Stimulated activated CD8-positive, alpha-beta memory T cell treated with anti-CD3 and anti-CD28 coated beads, Interleukin-12 subunit alpha, Interleukin-12 subunit beta, amount 100 ng/mL, for 24 hours (primary cell): ENCODE data around the gene FTL.

Experiments
- DNase-seq: peaks from one replicate; pipeline ENCODE4 v3.0.0-alpha.2; 2020; ENCODE audit errors: extremely low read depth

Gene FTL

DNA sequence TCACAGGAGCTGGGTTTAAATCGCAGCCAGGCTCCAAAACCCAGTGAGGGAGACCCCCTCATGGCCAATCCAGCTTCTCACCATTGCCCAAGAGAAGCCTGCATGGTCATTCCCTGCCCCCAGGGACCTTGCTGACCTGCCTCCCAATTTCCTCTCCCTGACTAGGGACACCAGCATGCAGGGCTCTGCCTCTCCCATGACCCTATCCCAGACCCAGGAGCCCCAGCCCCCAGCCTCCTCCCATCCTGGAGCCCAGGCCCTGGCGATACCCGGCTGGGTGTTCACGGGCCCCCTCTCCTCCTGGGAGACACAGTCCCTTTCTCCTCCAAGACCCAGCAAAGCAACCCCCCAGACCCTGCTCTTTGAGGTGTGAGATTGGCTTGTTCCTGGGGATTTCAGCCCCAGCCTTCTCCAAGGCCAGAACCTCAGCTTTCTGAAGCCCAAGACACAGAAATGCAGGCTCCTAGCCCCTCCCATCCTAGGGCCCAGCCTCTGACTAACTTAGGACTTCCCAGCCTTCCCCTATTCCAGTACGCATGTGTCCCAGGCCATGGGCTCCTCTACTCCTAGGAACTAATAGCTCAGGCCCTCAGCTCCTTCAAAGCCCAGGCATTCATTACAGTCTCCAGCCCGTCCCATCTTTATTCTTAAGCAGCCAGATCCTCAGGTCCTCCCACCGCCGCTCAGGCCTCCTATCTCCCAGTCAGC is 26.9 kb downstream of the FTL start:
- no peak for DNase-seq

DNA sequence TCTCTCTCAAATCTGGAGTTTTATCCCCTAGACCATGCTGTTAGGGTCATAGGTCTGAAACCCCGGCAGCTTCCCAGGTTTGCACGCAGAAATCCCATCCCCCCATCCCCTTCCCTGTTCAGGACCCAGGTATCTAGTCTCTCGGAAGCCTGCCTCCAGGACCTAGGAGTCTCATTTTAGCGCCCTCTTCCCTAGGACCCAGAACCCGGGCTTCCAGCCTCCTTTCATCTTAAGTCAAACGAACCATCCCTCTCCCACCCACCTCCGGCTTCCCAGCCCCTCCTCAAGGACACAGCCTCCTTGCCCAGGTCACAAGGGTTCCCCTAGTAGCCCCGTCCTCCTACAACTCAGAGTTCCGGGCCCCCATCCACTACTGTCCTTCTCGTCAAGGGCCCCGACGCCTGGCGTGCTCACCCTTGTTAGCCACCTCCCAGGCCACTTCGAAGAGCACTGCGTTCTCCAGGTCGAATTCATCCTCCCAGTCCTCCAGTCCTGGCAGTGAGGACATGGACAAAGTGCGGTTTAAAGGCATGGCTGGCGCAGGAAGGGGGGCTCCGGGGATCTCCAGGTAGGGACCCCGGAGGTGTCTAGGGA is 27.6 kb downstream of the FTL start:
- DNase-seq, result no peak

DNA sequence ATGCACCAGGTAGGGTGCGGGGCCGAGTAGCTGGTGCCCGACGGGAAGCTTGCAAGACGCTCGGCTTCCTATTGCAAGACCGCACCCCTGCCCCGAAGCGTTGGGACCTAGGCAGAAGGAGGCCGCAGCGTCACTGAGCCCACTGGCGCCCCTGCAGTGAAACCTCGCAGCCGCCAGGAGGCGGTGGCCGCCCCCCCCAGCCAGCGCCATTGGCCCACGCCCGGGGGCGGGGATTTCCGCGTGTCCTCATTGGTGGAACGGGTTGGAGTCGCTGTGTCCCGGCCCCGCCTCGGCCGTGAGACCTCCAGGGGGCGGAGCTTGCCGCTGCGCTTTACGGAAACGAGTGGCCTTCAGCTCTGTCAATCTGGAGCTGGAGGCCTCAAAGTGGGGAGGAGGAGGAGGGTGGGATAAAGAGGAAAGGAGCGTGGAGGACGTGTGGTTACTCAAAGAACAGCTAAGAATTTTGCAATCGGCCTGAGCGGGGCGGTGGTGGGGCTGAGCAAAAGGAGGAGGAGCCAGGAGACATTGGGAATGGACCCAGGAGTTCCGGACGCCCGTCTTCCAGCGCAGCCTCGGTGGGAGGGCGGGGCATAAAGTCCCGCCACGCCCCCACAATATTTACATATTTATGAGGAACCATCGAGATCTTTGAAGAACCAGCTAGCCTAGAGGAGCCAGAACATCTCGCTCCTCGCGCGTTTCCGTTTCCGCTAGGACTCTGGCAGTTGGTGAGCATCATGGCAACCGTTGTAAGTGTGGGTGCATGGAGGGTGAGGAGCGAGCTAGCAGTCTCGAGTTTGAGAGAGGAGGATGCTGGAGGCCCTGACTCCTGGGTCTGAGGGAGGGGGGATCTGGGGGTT is 28.3 kb downstream of the FTL start, which contains the start of the genes GYS1 and RUVBL2:
Gene GYS1, minus strand, starts transcription at position 135 of the 860 bp plus-strand sequence. CDS start 197 bp downstream, outside the sequence.
Gene RUVBL2, plus strand, starts transcription at position 713 of the 860 bp plus-strand sequence. Its CDS starts 25 bp downstream, at position 738.
- DNase-seq, result peak; percentile 99

DNA sequence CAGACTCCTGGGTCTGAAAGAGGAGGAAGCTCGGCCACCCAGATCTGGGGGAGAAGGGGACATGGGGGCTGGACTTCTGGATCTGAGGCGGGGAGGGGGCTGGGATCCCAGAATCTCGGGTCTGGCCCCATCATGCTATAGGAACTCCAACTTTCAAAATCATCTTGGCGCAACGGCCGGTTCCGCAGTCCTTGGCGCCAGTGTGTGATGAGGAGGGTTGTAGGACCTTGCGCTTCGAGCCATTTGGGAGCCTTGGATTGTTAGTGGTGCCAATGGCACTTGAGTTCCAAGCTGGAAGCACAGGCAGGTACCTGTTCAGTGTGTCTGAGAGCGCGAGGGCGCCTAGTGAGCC is 28.9 kb downstream of the FTL start:
- DNase-seq, result no peak

DNA sequence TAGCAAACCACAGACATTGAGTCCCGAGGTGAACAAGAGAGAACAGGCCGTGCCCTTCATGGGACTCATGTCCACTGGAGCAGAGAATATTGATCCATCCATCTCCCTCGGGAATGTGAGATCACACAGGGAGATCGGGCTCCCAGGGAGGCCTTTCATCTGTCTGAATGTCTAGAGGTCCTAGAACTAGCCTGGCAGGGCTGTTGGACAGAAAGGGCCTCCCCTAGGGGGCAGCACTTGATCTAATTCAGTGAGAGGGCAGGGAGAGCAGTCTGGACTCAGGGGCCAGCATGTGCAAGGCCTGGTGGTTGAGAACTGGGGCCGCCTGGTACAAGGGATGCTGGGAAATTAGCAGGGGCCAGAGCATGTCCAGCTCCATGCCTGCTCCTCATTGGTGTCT is 32.9 kb downstream of the FTL start:
- no peak for DNase-seq

DNA sequence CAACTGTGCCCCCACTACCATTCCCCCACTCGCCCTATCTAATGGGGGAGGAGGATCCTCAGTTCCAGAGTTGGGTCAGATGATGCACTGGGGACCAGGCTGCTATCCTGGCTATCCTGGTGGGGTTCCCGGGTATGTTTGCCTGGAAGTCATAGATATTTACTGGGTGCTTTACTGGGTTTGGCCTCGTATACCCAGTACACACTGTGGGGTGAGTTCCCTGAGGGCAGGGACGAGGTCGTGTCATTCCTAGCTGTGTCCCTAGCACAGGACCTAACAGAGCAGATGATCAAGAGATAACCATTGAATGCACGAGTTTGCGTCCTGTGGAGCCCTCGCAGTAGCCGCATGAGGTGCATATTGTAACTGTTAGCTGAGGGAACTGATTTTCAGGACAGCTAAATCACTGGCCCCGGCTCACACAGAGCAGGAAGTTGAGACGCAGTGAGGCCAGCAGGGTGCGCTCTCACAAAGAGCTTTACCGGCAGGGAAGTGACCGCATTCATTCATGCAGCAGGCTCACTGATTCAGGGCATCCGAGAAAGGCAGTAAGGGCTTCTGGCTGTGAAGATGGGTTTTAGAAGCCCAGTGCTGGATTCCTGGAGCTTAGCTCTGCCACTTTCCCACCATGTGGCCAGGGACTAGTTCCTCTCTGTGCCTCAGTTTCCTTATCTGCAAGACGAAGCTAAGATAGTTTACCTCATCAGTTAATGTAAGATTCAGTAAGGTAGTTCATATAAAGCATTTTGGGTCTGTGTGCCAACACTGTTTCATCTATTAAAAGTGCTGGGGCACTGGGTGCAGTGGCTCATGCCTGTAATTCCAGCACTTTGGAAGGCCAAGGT is 34.6 kb downstream of the FTL start:
- peak; percentile 31 for DNase-seq

DNA sequence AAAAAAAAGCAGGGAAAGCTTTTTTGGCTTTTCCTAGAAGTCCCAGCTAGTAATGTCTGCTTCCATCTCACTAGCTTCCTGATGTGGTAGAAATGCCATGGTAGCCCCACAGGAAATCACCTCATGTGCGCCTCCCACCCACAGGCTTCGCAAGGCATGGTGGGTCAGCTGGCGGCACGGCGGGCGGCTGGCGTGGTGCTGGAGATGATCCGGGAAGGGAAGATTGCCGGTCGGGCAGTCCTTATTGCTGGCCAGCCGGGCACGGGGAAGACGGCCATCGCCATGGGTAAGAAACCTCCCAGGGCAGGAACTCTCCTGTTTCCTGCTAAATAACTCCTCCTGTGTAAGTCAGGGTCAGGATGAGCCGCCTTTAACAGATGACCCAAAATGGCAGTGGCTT is 39.0 kb downstream of the FTL start:
- no peak for DNase-seq

DNA sequence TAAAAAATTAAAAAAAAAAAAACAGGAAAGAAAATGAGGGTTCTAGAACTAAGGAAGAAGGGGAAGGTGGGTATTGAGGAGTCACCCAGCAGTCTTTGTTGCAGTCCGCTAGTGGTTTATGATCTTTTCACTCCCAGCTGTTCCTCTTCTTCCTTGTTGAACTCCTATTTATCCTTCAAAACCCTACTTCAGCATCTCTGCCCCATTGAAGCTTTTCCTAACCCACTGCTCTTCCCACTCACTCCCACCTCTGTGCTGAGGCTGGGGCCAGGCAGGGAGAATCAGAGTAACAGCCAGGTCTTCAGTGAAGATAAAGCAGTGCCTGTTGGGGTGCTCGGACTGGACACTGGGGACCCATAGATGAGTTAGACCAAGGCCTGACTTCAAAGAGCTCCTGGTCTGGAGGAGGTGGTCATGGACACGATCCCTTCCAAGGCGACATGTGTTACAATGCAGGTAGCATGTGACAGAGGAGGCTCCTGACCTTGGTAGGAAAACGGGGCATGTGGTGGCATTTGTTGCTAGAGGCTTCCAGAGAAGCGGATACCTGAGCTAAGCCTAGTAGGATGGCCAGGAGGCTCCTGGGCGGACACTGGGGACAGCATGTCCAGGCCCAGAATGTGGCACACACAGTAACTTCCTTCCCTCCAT is 40.0 kb downstream of the FTL start:
- no peak for DNase-seq

DNA sequence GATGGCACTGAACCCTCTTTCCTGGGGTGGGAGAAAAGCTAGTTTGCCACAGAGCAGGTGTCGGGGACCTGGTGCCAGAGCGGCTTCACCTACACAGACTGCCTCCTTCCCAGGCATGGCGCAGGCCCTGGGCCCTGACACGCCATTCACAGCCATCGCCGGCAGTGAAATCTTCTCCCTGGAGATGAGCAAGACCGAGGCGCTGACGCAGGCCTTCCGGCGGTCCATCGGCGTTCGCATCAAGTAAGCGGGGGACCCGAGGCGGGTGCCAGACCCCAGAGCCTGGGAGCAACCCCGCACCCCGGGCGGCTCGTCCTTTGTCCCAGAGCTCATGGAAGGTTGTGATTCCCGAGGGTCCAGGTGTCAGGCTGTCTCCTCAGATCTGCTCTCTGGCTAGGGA is 41.8 kb downstream of the FTL start:
- DNase-seq, result no peak

DNA sequence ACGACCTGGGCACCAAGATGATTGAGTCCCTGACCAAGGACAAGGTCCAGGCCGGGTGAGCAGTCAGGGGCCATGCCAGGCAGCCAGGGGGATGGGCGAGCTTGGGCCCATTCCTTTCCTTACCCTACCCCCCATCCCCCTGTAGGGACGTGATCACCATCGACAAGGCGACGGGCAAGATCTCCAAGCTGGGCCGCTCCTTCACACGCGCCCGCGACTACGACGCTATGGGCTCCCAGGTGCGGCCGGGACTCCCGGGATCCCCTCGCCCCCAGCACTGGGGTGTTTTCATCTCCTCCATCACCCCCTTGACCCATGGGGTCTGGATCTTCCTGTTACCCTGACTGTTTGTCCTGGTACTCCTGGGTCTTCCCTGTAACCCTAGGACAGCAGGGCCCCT is 44.7 kb downstream of the FTL start:
- no peak for DNase-seq

DNA sequence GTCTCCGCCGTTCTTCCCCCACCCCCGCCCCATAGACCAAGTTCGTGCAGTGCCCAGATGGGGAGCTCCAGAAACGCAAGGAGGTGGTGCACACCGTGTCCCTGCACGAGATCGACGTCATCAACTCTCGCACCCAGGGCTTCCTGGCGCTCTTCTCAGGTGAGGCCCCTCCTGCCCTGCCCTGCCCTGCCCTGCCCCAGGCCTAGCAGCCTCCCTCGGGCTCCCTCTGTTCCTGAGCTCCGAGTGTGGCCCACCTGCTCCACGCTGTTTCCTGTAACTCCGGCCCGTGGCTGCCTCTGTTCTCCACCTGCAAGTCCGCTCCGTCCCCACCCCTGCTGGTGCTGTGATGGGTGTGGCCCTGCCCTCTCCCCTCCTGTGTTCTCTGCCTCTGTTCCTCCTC is 45.3 kb downstream of the FTL start:
- no peak for DNase-seq

DNA sequence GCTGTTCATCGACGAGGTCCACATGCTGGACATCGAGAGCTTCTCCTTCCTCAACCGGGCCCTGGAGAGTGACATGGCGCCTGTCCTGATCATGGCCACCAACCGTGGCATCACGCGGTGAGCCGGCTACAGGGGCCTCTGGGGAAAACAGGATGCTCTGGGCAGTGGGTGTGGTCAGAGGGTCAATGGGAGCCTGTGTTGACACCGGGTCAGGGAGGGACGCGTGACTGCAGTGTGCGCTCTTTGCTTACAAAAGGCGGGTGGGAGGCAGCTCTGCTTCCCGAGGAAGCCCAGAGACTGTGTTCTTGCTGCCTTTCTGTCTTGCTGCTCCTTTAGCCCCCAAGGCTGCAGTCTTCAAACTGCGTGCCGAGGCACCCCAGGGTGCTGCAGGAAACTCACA is 46.1 kb downstream of the FTL start:
- no peak for DNase-seq

DNA sequence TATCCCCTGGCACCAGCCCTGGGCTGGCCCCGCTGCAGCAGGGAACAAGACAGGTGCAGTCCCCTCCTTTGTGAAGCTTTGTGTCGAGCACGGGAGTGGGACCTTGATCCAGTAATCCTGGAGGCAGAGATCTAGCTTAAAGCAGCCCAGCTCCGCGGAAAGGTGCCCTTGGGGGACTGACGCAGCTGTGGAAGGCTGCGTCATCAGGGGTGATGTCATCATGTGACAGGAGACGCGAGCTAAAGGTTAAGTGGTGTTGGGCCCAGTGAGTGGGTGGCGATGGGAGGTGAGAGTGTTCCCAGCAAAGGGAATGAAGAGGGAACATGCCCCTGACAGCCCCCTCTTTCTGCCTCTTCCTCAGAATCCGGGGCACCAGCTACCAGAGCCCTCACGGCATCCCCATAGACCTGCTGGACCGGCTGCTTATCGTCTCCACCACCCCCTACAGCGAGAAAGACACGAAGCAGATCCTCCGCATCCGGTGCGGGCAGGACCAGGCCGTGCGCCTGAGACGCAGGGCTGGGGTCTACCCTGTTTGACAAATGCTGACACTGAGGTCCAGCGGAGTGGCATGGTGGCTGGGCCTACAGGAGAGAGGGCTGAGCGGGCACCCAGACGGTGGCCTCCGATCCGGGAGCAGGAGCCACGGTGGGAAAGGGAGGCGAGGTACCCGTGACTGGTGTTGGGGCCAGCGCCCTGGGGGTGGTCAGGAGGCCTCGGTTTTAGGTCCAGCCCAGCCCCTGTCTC is 49.2 kb downstream of the FTL start:
- no peak for DNase-seq

DNA sequence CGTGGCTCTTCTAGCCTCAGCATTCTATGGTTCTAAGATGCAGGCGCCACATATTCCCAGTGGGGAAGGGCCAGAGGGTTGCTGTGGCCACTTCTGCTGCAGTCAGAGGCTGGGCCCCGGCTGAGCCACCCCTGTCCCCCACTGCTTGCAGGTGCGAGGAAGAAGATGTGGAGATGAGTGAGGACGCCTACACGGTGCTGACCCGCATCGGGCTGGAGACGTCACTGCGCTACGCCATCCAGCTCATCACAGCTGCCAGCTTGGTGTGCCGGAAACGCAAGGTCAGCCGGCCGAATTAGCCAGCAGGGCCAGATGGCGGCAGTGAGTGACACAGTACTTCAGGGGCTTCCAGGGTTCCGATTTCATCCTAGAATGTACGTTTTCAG is 49.8 kb downstream of the FTL start:
- DNase-seq, result no peak

DNA sequence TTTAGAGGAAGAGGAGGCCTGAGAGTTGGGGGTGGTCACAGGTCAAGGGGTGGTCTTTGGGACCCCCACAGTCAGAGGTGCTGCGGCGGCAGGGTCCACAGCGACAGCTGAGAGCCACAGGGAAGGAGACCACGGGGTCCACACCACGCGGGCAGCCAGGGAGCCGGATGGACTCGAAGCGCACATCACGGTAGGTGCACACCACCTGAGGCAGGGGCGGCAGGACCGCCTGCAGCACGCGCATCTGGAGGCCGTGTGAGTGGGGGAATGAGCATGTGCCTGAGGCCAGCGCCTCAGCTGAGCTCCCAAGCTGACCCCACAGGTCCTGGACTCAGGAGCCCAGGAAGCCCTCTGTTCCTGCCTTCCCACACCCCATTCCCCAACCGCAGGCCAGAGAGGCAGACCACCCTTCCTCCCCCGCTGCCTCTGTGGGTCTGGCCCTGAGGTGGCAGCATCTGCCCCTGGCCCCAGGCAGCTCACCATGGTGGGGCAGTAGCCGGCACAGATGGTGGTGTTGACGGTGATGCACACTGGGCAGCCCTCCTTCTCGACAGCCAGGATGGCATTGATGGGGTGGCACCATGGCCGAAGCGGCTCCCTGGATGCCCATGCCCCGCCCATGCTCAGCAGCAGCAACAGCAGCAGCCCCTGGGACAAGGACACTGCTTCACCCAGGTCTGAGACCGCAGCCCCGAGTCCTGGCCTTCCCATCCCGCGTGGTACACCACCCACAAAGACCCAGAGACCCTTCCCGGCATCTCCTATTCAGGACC is 51.1 kb downstream of the FTL start:
- DNase-seq, result no peak
